Gastroesophageal sphincter (tissue), 3 donors: ENCODE data around the gene AP3B2.

Experiments used
- CTCF ChIP-seq, 4 experiments: fragments of 200-600 bp in 2 of 4; fragments of 450-650 bp in 2 of 4; sonication (generic) in 1 of 4; IDR thresholded peaks; one replicate each; pipeline ENCODE4 v1.5.1; 2017 to 2019; ENCODE audit warnings: antibody characterized with exemption in 4 of 4, mild to moderate bottlenecking in 2 of 4, moderate library complexity in 2 of 4
- EP300 ChIP-seq: sonication (generic); formaldehyde crosslinking; IDR thresholded peaks from one replicate; pipeline ENCODE4 v1.6.1; 2017; ENCODE audit warnings: antibody characterized with exemption, mild to moderate bottlenecking

GRCh38 chr15:82710208-82710555, 507 bp upstream of the AP3B2 start:
- TF ChIP-seq CTCF (IDR thresholded peaks at IDR 0.05) (no peak), EP300 (no peak)
